ENCODE data around the gene METTL18.
"Not testable (repeated sequence)": the region's sequence is repeated elsewhere in the genome, so short reads cannot be mapped to it uniquely, and the experiment has no call there.

The METTL18 gene

GRCh38 chr1:169794530-169795416 is at the start of gene METTL18:
METTL18 (minus strand) TSS chr1:169794907; CDS start chr1:169793695, 1,212 bp downstream.
- DNase-seq (ENCODE audit: low spot score), result peak; percentile 92

- no peak for DNase-seq (ENCODE audit: low spot score)
Measured at GRCh38 chr1:169838942-169839341, 44.2 kb upstream of the METTL18 start.

- no peak for DNase-seq (ENCODE audit: low spot score)
Measured at GRCh38 chr1:169836198-169836597, 41.5 kb upstream of the METTL18 start.

GRCh38 chr1:169835647-169836046 is 40.9 kb upstream of the METTL18 start:
- no peak for DNase-seq (ENCODE audit: low spot score)

GRCh38 chr1:169834869-169835268 is 40.2 kb upstream of the METTL18 start:
- no peak for DNase-seq (ENCODE audit: low spot score)

- no peak for DNase-seq (ENCODE audit: low spot score)
Measured at GRCh38 chr1:169833179-169833901, 38.6 kb upstream of the METTL18 start.

- DNase-seq (ENCODE audit: low spot score), result no peak
Measured at GRCh38 chr1:169829671-169830070, 35.0 kb upstream of the METTL18 start.

GRCh38 chr1:169824153-169824552 is 29.4 kb upstream of the METTL18 start:
- DNase-seq (ENCODE audit: low spot score), result no peak

GRCh38 chr1:169821500-169821899 is 26.8 kb upstream of the METTL18 start:
- DNase-seq (ENCODE audit: low spot score), result no peak

- DNase-seq (ENCODE audit: low spot score), result no peak
Measured at GRCh38 chr1:169816617-169817016, 21.9 kb upstream of the METTL18 start.

GRCh38 chr1:169814265-169814664 is 19.6 kb upstream of the METTL18 start:
- no peak for DNase-seq (ENCODE audit: low spot score)

- no peak for DNase-seq (ENCODE audit: low spot score)
Measured at GRCh38 chr1:169812131-169812530, 17.4 kb upstream of the METTL18 start.

- DNase-seq (ENCODE audit: low spot score), result not testable (repeated sequence)
Measured at GRCh38 chr1:169811418-169812035, 16.8 kb upstream of the METTL18 start.

- peak; percentile 35 for DNase-seq (ENCODE audit: low spot score)
Measured at GRCh38 chr1:169809370-169810095, 14.8 kb upstream of the METTL18 start.

GRCh38 chr1:169804941-169805340 is 10.2 kb upstream of the METTL18 start:
- DNase-seq (ENCODE audit: low spot score), result no peak

- no peak for DNase-seq (ENCODE audit: low spot score)
Measured at GRCh38 chr1:169802888-169803287, 8.2 kb upstream of the METTL18 start.

GRCh38 chr1:169797281-169797680 is 2.6 kb upstream of the METTL18 start:
- DNase-seq (ENCODE audit: low spot score), result no peak

- DNase-seq (ENCODE audit: low spot score), result no peak
Measured at GRCh38 chr1:169796274-169796810, 1.6 kb upstream of the METTL18 start.

- DNase-seq (ENCODE audit: low spot score), result no peak
Measured at GRCh38 chr1:169795687-169796086, 980 bp upstream of the METTL18 start.

- no peak for DNase-seq (ENCODE audit: low spot score)
Measured at GRCh38 chr1:169793730-169794129, 977 bp downstream of the METTL18 start.

GRCh38 chr1:169788402-169788801 is 6.3 kb downstream of the METTL18 start:
- no peak for DNase-seq (ENCODE audit: low spot score)

- DNase-seq (ENCODE audit: low spot score), result no peak
Measured at GRCh38 chr1:169786974-169787373, 7.7 kb downstream of the METTL18 start.

Measured in CD4-positive, alpha-beta T cell treated with Interleukin-6 at 100 ng/mL for 8 hours (primary cell).